Type B pancreatic cell (in vitro differentiated cells): ENCODE data around the gene ALDH1A2. TPM values are rescaled to one million over a fixed set of nuclear protein-coding genes. Genes with fewer than 3 reads are reported as not detected.

Source experiments
- DNase-seq: peaks from one replicate; pipeline ENCODE4 v3.0.0; 2021; ENCODE audit warnings: mixed read lengths; ENCODE audit not compliant: unreplicated experiment; ENCODE audit errors: extremely low spot score
- H3K27ac Mint-ChIP-seq: 2 replicates; pipeline ENCODE4 v1.8.0; 2021; ENCODE audit warnings: mild to moderate bottlenecking, mixed read lengths
- H3K27me3 Mint-ChIP-seq: 2 replicates; pipeline ENCODE4 v1.8.0; 2021; ENCODE audit warnings: mixed read lengths
- H3K36me3 Mint-ChIP-seq: 2 replicates; pipeline ENCODE4 v1.8.0; 2021; ENCODE audit warnings: mixed read lengths
- H3K4me1 Mint-ChIP-seq: one replicate; pipeline ENCODE4 v1.8.0; 2021; ENCODE audit warnings: mixed read lengths; ENCODE audit not compliant: unreplicated experiment
- H3K4me3 Mint-ChIP-seq: 2 replicates; pipeline ENCODE4 v1.8.0; 2021; ENCODE audit warnings: mild to moderate bottlenecking, mixed read lengths
- H3K9me3 Mint-ChIP-seq: 2 replicates; pipeline ENCODE4 v1.8.0; 2021; ENCODE audit warnings: mixed read lengths
- CTCF ChIP-seq: fragments of 200-600 bp; sonication (generic); conservative IDR thresholded peaks from 2 replicates; pipeline ENCODE4 v1.5.0; 2021; ENCODE audit warnings: antibody characterized with exemption, mild to moderate bottlenecking
- total RNA-seq: library from RNA; stranded (reverse); gene quantifications from 2 replicates; pipeline ENCODE4 v1.2.1, GENCODE V29; 2021; ENCODE audit warnings: low replicate concordance

The ALDH1A2 gene
- total RNA-seq, 1 donor from 2014 or later = 38.3 TPM

- no peak for TF ChIP-seq CTCF
- Mint-ChIP-seq H3K27ac (no peak overlapping the region), H3K36me3 (no peaks in the 10 kb centered on the region), H3K4me3 (no peak overlapping the region), H3K27me3 (peaks cover 10% of the 10 kb centered on the region), H3K9me3 (no peaks in the 10 kb centered on the region), H3K4me1 (no peaks in the 10 kb centered on the region)
- DNase-seq = no peak
These were observed 13.1 kb upstream of the ALDH1A2 start for GRCh38 chr15:58078591-58078990.

GRCh38 chr15:58077427-58077826 lies 11.9 kb upstream of the ALDH1A2 start:
- Mint-ChIP-seq H3K27me3 (peaks cover 17% of the 10 kb centered on the region), H3K36me3 (no peaks in the 10 kb centered on the region), H3K4me1 (no peaks in the 10 kb centered on the region), H3K27ac (no peak overlapping the region), H3K4me3 (no peak overlapping the region), H3K9me3 (no peaks in the 10 kb centered on the region)
- DNase-seq = no peak
- no peak for TF ChIP-seq CTCF

GRCh38 chr15:58074452-58074851 lies 8.9 kb upstream of the ALDH1A2 start:
- DNase-seq = no peak
- Mint-ChIP-seq H3K27ac (no peak overlapping the region), H3K27me3 (peaks cover 39% of the 10 kb centered on the region), H3K36me3 (no peaks in the 10 kb centered on the region), H3K4me3 (no peak overlapping the region), H3K9me3 (no peaks in the 10 kb centered on the region), H3K4me1 (no peaks in the 10 kb centered on the region)
- no peak for TF ChIP-seq CTCF

GRCh38 chr15:58070801-58071418 lies 5.4 kb upstream of the ALDH1A2 start:
- Mint-ChIP-seq H3K36me3 (no peaks in the 10 kb centered on the region), H3K27ac (no peak overlapping the region), H3K4me1 (peaks cover 7% of the 10 kb centered on the region), H3K4me3 (no peak overlapping the region), H3K9me3 (no peaks in the 10 kb centered on the region), H3K27me3 (peaks cover 64% of the 10 kb centered on the region)
- no peak for DNase-seq
- TF ChIP-seq CTCF = peak; percentile 97

GRCh38 chr15:58069008-58069407 lies 3.5 kb upstream of the ALDH1A2 start:
- Mint-ChIP-seq H3K4me1 (peaks cover 13% of the 10 kb centered on the region), H3K9me3 (no peaks in the 10 kb centered on the region), H3K4me3 (no peak overlapping the region), H3K27me3 (peaks cover 70% of the 10 kb centered on the region), H3K27ac (no peak overlapping the region), H3K36me3 (no peaks in the 10 kb centered on the region)
- no peak for TF ChIP-seq CTCF
- DNase-seq = no peak
